Measurements from ENCODE around the gene SDCBP2.

- TF ChIP-seq CTCF (IDR thresholded peaks at IDR 0.05; ENCODE audit: insufficient read depth, low read depth, low read length) (no peak), EZH2 (IDR thresholded peaks at IDR 0.05; ENCODE audit: insufficient read depth, low read length) (no peak)
Measured at GRCh38 chr20:1357921-1358671, 29.2 kb upstream of the SDCBP2 start.

Data from astrocyte (in vitro differentiated cells and primary cell).